RWPE1 (cell line): Measurements from ENCODE around the gene LDLRAD2.

Source experiments
- CTCF ChIA-PET: fragments of 350-600 bp; sonication (Branson Sonifier 250); formaldehyde crosslinking; extraction: SDS; loops from one replicate; lab custom pipeline; 2021; lab: Yijun Ruan, JAX
- POLR2A ChIA-PET: fragments of 400-600 bp; formaldehyde crosslinking; extraction: SDS; loops from one replicate; lab custom pipeline; 2020; ENCODE audit warnings: antibody characterized with exemption; ENCODE audit not compliant: low non-redundant PET; lab: Yijun Ruan, JAX
- DNase-seq: peaks from one replicate; pipeline ENCODE4 v3.0.0; 2012; ENCODE audit warnings: low spot score
- H3K27ac ChIP-seq: fragments of 450-650 bp; 2 replicates; pipeline ENCODE4 v1.5.1; 2017
- TF ChIP-seq, protein P1 (sequence below): fragments of 450-650 bp; conservative IDR thresholded peaks from 2 replicates; pipeline ENCODE4 v1.5.1; 2017; ENCODE audit warnings: low read depth, mild to moderate bottlenecking

LDLRAD2 gene

DNA sequence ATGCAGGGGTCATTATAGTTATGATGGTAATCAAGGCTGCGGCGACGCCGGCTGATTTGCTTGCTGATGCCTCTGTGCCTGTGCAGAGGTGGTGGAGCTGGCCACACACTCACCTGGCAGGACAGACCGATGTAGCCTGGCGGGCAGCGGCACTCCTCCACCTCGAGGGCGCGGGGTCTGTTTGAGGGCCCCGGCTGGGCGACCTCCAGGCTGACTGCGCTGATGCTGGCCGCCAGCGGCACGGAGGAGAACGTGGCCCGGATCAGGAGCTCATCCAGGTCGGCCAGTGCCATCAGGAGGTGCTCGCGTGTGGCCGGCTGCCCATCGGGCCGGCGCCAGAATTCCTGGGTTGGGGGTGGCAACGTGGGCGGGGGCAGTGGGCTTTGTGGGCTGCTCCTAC is 52.7 kb downstream of the LDLRAD2 start:
- no peak for DNase-seq
- no peak overlapping the region for H3K27ac ChIP-seq
- ChIA-PET POLR2A (no interaction called here), CTCF (interaction anchor here (0.6 kb wide), 1 partner anchor 83 kb away, joined by 3 read pairs; no protein-coding TSS in a partner anchor)
- TF ChIP-seq, protein P1, sequence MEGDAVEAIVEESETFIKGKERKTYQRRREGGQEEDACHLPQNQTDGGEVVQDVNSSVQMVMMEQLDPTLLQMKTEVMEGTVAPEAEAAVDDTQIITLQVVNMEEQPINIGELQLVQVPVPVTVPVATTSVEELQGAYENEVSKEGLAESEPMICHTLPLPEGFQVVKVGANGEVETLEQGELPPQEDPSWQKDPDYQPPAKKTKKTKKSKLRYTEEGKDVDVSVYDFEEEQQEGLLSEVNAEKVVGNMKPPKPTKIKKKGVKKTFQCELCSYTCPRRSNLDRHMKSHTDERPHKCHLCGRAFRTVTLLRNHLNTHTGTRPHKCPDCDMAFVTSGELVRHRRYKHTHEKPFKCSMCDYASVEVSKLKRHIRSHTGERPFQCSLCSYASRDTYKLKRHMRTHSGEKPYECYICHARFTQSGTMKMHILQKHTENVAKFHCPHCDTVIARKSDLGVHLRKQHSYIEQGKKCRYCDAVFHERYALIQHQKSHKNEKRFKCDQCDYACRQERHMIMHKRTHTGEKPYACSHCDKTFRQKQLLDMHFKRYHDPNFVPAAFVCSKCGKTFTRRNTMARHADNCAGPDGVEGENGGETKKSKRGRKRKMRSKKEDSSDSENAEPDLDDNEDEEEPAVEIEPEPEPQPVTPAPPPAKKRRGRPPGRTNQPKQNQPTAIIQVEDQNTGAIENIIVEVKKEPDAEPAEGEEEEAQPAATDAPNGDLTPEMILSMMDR: no peak

DNA sequence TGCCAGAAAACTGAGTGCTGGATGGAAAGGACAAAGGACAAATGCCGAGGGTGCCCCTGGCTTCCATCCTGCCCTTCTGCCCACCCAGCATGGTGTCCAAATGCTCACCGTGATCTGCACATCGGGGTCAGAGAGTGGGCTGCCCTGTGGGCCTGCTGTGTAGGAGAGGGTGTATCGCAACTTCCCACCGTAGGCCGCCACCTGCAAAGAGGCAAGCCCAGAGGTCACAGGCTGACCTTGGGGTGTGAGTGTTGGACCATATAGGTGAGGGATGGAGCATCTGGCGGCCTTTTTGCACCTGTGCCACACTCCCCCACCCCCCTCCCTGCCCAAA is 53.5 kb downstream of the LDLRAD2 start:
- ChIA-PET CTCF (no interaction called here), POLR2A (no interaction called here)
- no peak overlapping the region for H3K27ac ChIP-seq
- no peak for DNase-seq
- TF ChIP-seq, protein P1: no peak

DNA sequence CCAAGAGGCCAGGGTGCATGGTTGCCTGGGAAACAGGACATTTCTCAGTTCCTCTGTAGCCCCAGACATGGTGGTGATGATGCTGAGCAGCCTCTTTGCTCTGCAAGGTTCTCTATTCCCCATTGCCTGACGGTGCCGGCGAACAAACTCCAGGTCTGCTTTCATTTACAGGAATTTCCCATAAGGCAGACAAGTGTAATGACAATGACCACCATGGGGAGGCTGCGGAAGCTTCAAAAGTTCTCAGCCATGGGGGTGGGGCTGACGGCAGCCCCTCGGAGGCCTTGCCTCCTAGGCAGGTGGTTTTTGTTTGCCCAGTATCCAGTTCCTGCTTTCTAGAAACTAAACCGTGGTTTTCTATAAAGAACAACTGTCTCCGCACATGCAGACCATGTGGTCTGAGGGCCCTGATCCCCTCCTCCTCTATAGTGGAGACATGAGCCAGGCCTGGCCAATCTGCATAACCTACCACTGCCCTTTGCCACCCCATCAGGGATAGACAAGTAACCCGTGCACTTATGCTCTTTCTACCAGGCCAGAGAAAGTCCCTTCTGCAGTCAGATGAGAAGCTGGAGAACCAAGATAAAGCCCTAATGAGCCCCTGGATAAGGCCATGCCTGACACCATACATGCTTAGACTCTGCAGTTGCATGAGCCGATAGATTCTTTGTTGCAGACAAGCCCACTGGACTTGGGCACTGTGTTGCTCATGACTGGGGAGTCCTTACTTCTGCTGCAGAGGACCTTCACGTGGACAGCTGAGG is 54.1 kb downstream of the LDLRAD2 start:
- H3K27ac ChIP-seq: no peak overlapping the region
- POLR2A ChIA-PET: no interaction called here
- CTCF ChIA-PET: interaction anchor here (0.7 kb wide), 1 partner anchor 79 kb away, joined by 6 read pairs; no protein-coding TSS in a partner anchor
- TF ChIP-seq, protein P1: no peak
- DNase-seq: no peak

DNA sequence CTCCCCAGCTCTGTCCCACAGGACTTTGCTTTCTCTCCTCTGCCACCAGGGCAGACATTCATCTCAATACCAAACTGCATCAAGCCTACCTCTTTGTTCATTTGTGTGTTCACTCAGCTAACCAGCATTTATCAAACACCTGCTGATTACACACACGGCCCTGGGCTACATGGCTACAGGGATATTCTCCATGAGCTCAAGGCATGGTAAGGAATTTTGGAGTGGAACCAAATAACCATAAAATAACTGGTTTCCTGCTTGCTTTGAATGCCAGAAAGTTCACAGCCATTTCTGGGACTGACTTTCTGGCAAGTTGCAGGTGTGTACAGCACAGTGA is 54.6 kb downstream of the LDLRAD2 start:
- H3K27ac ChIP-seq: no peak overlapping the region

DNA sequence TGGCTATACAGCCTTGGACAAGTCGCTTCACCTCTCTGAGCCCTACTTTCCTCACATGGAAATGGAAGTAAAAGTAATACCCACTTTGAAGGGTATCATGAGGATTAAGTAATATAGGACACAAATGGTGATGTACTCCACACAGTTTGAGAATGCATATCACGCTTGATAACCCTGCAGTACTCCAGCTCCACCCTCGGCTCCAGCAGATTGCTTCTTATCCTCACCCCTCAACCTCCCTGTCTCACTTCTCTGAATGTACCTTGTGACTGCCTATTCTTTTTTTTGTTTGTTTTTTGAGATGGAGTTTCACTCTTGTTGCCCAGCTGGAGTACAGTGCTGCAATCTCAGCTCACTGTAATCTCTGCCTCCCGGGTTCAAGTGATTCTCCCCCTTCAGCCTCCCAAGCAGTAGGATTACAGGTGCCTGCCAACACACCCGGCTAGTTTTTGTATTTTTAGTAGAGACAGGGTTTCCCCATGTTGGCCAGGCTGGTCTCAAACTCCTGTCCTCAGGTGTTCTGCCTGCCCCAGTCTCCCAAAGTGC is 55.5 kb downstream of the LDLRAD2 start:
- ChIA-PET CTCF (no interaction called here), POLR2A (no interaction called here)
- DNase-seq: no peak
- TF ChIP-seq, protein P1: no peak
- no peak overlapping the region for H3K27ac ChIP-seq

More for the DNA sequence above, 54.6 kb downstream of the LDLRAD2 start:
- ChIA-PET POLR2A (no interaction called here), CTCF (interaction anchor here (0.7 kb wide), 1 partner anchor 80 kb away, joined by 6 read pairs; no protein-coding TSS in a partner anchor)
- TF ChIP-seq, protein P1: no peak
- DNase-seq: no peak

DNA sequence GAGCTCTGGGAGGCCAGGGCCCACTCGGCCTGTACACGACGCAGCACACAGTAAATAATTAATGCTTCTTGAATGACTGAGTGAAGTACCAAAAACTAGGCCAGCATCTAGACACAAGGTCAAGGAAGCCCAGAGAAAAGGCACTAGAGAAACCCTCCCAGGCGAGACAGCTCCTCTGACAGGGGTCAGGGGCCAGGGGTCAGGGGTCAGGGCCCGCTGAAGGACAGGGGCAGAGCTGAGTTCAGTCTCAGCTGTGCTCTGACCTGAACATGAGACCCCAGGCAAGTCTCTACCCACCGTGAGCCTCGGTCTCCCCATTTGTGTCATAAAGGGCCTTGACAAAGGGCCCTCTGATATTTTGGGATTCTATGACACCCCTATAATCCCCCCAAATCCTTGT is 56.4 kb downstream of the LDLRAD2 start:
- CTCF ChIA-PET: no interaction called here
- no peak for DNase-seq
- no peak overlapping the region for H3K27ac ChIP-seq
- TF ChIP-seq, protein P1: no peak
- POLR2A ChIA-PET: no interaction called here
